CD14-positive monocyte (primary cell): ENCODE results near the gene ARHGEF6. TPM values are rescaled to one million over a fixed set of nuclear protein-coding genes. Genes with fewer than 3 reads are reported as not detected.

ENCODE experiments used
- DNase-seq, 3 donors: peaks; one replicate each; pipeline ENCODE4 v3.0.0-alpha.2; 2011 to 2022
- H2AFZ ChIP-seq: 2 replicates; pipeline ENCODE4 v1.6.0; 2012; ENCODE audit warnings: mild to moderate bottlenecking, low read depth, low read length, inconsistent platforms; ENCODE audit not compliant: insufficient read depth, poor library complexity, severe bottlenecking
- H3K27ac ChIP-seq, 2 donors: 1 replicate in 1 of 2; 2 replicates in 1 of 2; pipeline ENCODE4 v1.5.1; 2012 to 2013; ENCODE audit warnings: low read length in 2 of 2, control low read depth in 1 of 2, inconsistent platforms in 1 of 2, low read depth in 1 of 2, mild to moderate bottlenecking in 1 of 2
- H3K27me3 ChIP-seq, 2 donors: one replicate each; pipeline versions ENCODE4 v1.6.0 to v1.6.1; 2011 to 2013; ENCODE audit warnings: low read length in 2 of 2; ENCODE audit not compliant: control insufficient read depth in 2 of 2, insufficient read depth in 2 of 2
- H3K36me3 ChIP-seq, 2 donors: replicated peaks in 1 of 2; 1 replicate in 1 of 2; 2 replicates in 1 of 2; pipeline versions ENCODE4 v1.5.1 to v1.6.1; 2012 to 2013; ENCODE audit warnings: low read length in 2 of 2, control low read depth in 1 of 2, inconsistent platforms in 1 of 2, mild to moderate bottlenecking in 1 of 2; ENCODE audit not compliant: insufficient read depth in 2 of 2, control insufficient read depth in 1 of 2
- H3K4me1 ChIP-seq, 2 donors: 1 replicate in 1 of 2; 2 replicates in 1 of 2; pipeline versions ENCODE4 v1.5.1 to v1.6.1; 2012 to 2013; ENCODE audit warnings: low read length in 2 of 2, control low read depth in 1 of 2, inconsistent platforms in 1 of 2, mild to moderate bottlenecking in 1 of 2, moderate library complexity in 1 of 2; ENCODE audit not compliant: insufficient read depth in 2 of 2, control insufficient read depth in 1 of 2
- H3K4me2 ChIP-seq: replicated peaks from 2 replicates; pipeline ENCODE3; 2012; ENCODE audit warnings: low read length, moderate library complexity, mild to moderate bottlenecking; ENCODE audit not compliant: poor library complexity, severe bottlenecking; ENCODE audit errors: extremely low read depth
- H3K4me3 ChIP-seq, 3 experiments: fragments of 200-600 bp in 1 of 3; sonication (generic) in 1 of 3; replicated peaks in 1 of 3; 1 replicate in 2 of 3; 2 replicates in 1 of 3; pipeline ENCODE4 v1.5.1; 2011 to 2013; ENCODE audit warnings: low read length in 3 of 3, mild to moderate bottlenecking in 3 of 3, control low read depth in 2 of 3, low read depth in 2 of 3, inconsistent platforms in 1 of 3, moderate library complexity in 1 of 3
- H3K79me2 ChIP-seq: 2 replicates; pipeline ENCODE4 v1.6.0; 2012; ENCODE audit warnings: mild to moderate bottlenecking, control low read depth, inconsistent platforms, low read length, moderate library complexity; ENCODE audit not compliant: insufficient read depth
- H3K9ac ChIP-seq: 2 replicates; pipeline ENCODE4 v1.6.0; 2017; ENCODE audit warnings: low read length, mild to moderate bottlenecking; ENCODE audit not compliant: insufficient read depth, poor library complexity, severe bottlenecking
- H3K9me3 ChIP-seq, 2 donors: replicated peaks in 1 of 2; 1 replicate in 1 of 2; 2 replicates in 1 of 2; pipeline versions ENCODE4 v1.5.1 to v1.6.1; 2012 to 2013; ENCODE audit warnings: low read length in 2 of 2, control low read depth in 1 of 2; ENCODE audit not compliant: control insufficient read depth in 1 of 2, insufficient read depth in 1 of 2
- H4K20me1 ChIP-seq: 2 replicates; pipeline ENCODE4 v1.6.0; 2012; ENCODE audit warnings: mild to moderate bottlenecking, low read length, control low read depth, moderate library complexity; ENCODE audit not compliant: insufficient read depth
- H3K27ac Mint-ChIP-seq, 7 donors: one replicate each; pipeline ENCODE4 v1.8.0; 2020; ENCODE audit warnings: mild to moderate bottlenecking in 7 of 7, mixed read lengths in 7 of 7, moderate library complexity in 6 of 7, inconsistent platforms in 2 of 7
- H3K27me3 Mint-ChIP-seq, 3 donors: one replicate each; pipeline ENCODE4 v1.8.0; 2021 to 2022; ENCODE audit warnings: low read depth in 3 of 3, mild to moderate bottlenecking in 3 of 3, mixed read lengths in 3 of 3, moderate library complexity in 3 of 3, inconsistent platforms in 1 of 3
- H3K36me3 Mint-ChIP-seq, 2 donors: one replicate each; pipeline ENCODE4 v1.8.0; 2020; ENCODE audit warnings: mixed read lengths in 2 of 2, inconsistent platforms in 1 of 2, mild to moderate bottlenecking in 1 of 2
- H3K4me1 Mint-ChIP-seq: one replicate; pipeline ENCODE4 v1.8.0; 2020; ENCODE audit warnings: mild to moderate bottlenecking, mixed read lengths
- H3K4me3 Mint-ChIP-seq, 2 donors: one replicate each; pipeline ENCODE4 v1.8.0; 2020; ENCODE audit warnings: mild to moderate bottlenecking in 2 of 2, mixed read lengths in 2 of 2, moderate library complexity in 1 of 2
- H3K9me3 Mint-ChIP-seq, 7 donors: one replicate each; pipeline ENCODE4 v1.8.0; 2020 to 2022; ENCODE audit warnings: mixed read lengths in 7 of 7, mild to moderate bottlenecking in 6 of 7, moderate library complexity in 6 of 7, inconsistent platforms in 2 of 7
- WGBS: methylation state at CpG from one replicate; pipeline ENCODE4 v1.1.5; 2013; ENCODE audit warnings: missing lambda C conversion rate; ENCODE audit not compliant: insufficient coverage; 5-methylcytosine and 5-hydroxymethylcytosine counted together
- intact Hi-C, 2 donors: fragments of 100-400 bp; cut with micrococcal nuclease; formaldehyde crosslinking; loops; one replicate each; pipeline versions ENCODE4 v1.15.0 to v1.15.1; 2023
- polyA plus RNA-seq, 3 donors: library from polyadenylated mRNA; depleted of rRNA in 1 of 3; unstranded in 2 of 3; stranded (reverse) in 1 of 3; fragments of 300-500 nt in 2 of 3; fragments of >200 nt in 1 of 3; fragmentation: Illumina TruSeq in 2 of 3; gene quantifications; 1 replicate in 2 of 3; 2 replicates in 1 of 3; pipeline ENCODE4 v1.2.3, GENCODE V29; 2012 to 2021
- TF ChIP-seq, protein P1 (sequence below): fragments of 200-600 bp; IDR thresholded peaks from one replicate; pipeline ENCODE4 v1.8.0; 2022; ENCODE audit warnings: antibody characterized with exemption, mild to moderate bottlenecking

Gene ARHGEF6
- polyA plus RNA-seq, 3 donors = 51.4 to 79.2 (median 57.0) TPM

DNA sequence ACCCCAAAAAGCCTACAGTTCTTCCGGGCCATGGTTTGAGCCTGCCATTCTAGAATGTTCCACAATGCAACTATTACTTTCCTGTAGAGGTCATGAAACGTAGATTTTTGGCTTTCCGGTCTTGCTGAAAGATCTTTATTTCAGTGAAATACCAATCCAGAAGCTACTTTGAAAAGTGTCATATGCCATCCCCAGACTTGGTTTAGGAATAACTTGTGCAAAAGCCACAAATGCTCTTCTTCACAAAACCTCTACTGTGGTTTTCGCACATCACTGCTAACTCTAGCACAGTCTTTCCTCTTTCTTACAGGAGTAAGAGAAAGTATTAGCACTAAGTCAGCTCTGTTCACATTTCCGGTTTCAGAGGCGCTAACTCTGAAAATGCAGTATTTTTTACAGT is 145.5 kb downstream of the ARHGEF6 start:
- Mint-ChIP-seq H3K27ac (no peak overlapping the region), H3K27me3 (peaks cover 0 to 1% (median 0%) of the 10 kb centered on the region in 3 donors), H3K4me1 (peaks cover 16% of the 10 kb centered on the region), H3K9me3 (no peaks in the 10 kb centered on the region), H3K4me3 (no peak overlapping the region), H3K36me3 (peaks cover 0 to 2% of the 10 kb centered on the region in 2 donors)
- Histone ChIP-seq H3K4me2 (no peak overlapping the region), H3K9me3 (no peaks in the 10 kb centered on the region), H3K4me1 (no peaks in the 10 kb centered on the region), H3K9ac (no peak overlapping the region), H3K4me3 (no peak overlapping the region), H3K79me2 (no peaks in the 10 kb centered on the region), H3K36me3 (no peaks in the 10 kb centered on the region), H4K20me1 (no peaks in the 10 kb centered on the region), H2AFZ (no peak overlapping the region), H3K27ac (no peak overlapping the region), H3K27me3 (no peaks in the 10 kb centered on the region)
- 100% methylated on average over 1 of the region's 6 CpGs for WGBS
- DNase-seq = no peak
- intact Hi-C loops = no loop called here
- TF ChIP-seq, protein P1, sequence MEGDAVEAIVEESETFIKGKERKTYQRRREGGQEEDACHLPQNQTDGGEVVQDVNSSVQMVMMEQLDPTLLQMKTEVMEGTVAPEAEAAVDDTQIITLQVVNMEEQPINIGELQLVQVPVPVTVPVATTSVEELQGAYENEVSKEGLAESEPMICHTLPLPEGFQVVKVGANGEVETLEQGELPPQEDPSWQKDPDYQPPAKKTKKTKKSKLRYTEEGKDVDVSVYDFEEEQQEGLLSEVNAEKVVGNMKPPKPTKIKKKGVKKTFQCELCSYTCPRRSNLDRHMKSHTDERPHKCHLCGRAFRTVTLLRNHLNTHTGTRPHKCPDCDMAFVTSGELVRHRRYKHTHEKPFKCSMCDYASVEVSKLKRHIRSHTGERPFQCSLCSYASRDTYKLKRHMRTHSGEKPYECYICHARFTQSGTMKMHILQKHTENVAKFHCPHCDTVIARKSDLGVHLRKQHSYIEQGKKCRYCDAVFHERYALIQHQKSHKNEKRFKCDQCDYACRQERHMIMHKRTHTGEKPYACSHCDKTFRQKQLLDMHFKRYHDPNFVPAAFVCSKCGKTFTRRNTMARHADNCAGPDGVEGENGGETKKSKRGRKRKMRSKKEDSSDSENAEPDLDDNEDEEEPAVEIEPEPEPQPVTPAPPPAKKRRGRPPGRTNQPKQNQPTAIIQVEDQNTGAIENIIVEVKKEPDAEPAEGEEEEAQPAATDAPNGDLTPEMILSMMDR = no peak

DNA sequence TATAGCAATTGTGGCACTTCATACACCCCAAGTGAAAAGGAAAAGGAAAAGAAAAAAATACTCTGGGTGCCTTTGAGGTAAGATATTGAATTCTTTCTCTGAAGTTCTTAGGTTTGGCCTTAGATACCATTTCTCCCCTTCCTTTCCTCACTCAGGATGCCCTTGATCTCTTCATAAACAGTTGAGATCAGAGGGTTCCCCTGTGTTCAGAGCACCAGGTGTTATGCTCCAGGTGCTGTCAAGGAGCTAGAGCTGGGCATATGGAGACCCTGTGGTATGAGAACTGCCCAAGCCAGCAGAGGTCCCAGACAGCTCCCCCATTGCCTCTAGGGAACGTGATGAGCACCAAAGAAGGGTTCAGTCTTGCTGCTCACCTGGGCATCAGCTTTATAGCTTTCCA is 149.9 kb downstream of the ARHGEF6 start:
- Histone ChIP-seq H3K9me3 (no peaks in the 10 kb centered on the region), H3K79me2 (no peaks in the 10 kb centered on the region), H4K20me1 (no peaks in the 10 kb centered on the region), H3K4me3 (no peak overlapping the region), H3K4me2 (no peak overlapping the region), H3K9ac (no peak overlapping the region), H3K27ac (no peak overlapping the region), H3K27me3 (peaks cover 0 to 3% of the 10 kb centered on the region in 2 donors), H2AFZ (no peak overlapping the region), H3K4me1 (no peaks in the 10 kb centered on the region), H3K36me3 (no peaks in the 10 kb centered on the region)
- intact Hi-C loops = no loop called here
- Mint-ChIP-seq H3K27me3 (no peaks in the 10 kb centered on the region), H3K27ac (no peak overlapping the region), H3K9me3 (no peaks in the 10 kb centered on the region), H3K36me3 (no peaks in the 10 kb centered on the region), H3K4me1 (peaks cover 5% of the 10 kb centered on the region), H3K4me3 (no peak overlapping the region)
- TF ChIP-seq, protein P1 = no peak
- no peak for DNase-seq
- WGBS = 67% methylated on average over 1 of the region's 1 CpG
